HEK293 (cell line): ENCODE results near the gene BCDIN3D.

ENCODE experiments used
- CTCF ChIA-PET: fragments of 350-600 bp; formaldehyde crosslinking; extraction: SDS; loops from one replicate; lab custom pipeline; 2021; ENCODE audit warnings: antibody characterized with exemption; lab: Yijun Ruan, JAX
- POLR2A ChIA-PET: fragments of 300-600 bp; formaldehyde crosslinking; extraction: SDS; loops from one replicate; lab custom pipeline; 2020; ENCODE audit warnings: antibody characterized with exemption, inconsistent platforms; lab: Yijun Ruan, JAX
- H3K27ac ChIP-seq: fragments of 200-500 bp; sonication (Bioruptor generic); 2 replicates; pipeline ENCODE4 v1.5.1; 2014; ENCODE audit warnings: low read depth, low read length, control low read depth, inconsistent platforms; ENCODE audit errors: extremely low read depth
- H3K36me3 ChIP-seq, 2 experiments: fragments of 200-500 bp in 1 of 2; sonication (Bioruptor generic) in 1 of 2; 1 replicate in 1 of 2; 2 replicates in 1 of 2; pipeline ENCODE4 v1.5.1; 2014 to 2017; ENCODE audit warnings: inconsistent platforms in 2 of 2, low read length in 2 of 2; ENCODE audit not compliant: control insufficient read depth in 2 of 2, insufficient read depth in 1 of 2
- H3K4me1 ChIP-seq: fragments of 200-500 bp; sonication (Bioruptor generic); 2 replicates; pipeline ENCODE4 v1.5.1; 2014; ENCODE audit warnings: mild to moderate bottlenecking, low read length, inconsistent platforms; ENCODE audit not compliant: control insufficient read depth, insufficient read depth
- H3K4me3 ChIP-seq: 2 replicates; pipeline ENCODE4 v1.5.1; 2011; ENCODE audit warnings: low read depth, mild to moderate bottlenecking, control low read depth, low read length, moderate library complexity
- H3K9me3 ChIP-seq: fragments of 200-500 bp; sonication (Bioruptor generic); 2 replicates; pipeline ENCODE4 v1.5.1; 2014; ENCODE audit warnings: low read depth, low read length, inconsistent platforms; ENCODE audit not compliant: control insufficient read depth, insufficient read depth
- EGR2 ChIP-seq: fragments of 450-650 bp; formaldehyde crosslinking; IDR thresholded peaks from 2 replicates; pipeline ENCODE4 v1.5.1; 2016; ENCODE audit warnings: low read depth, missing biosample characterization, missing genetic modification characterization
- GFI1B ChIP-seq: fragments of 450-650 bp; formaldehyde crosslinking; IDR thresholded peaks from 2 replicates; pipeline ENCODE4 v1.5.1; 2016; ENCODE audit warnings: missing biosample characterization, missing genetic modification characterization
- MYNN ChIP-seq: fragments of 450-650 bp; formaldehyde crosslinking; IDR thresholded peaks from 2 replicates; pipeline ENCODE4 v1.5.1; 2016; ENCODE audit warnings: missing biosample characterization, missing genetic modification characterization, borderline replicate concordance
- MZF1 ChIP-seq: fragments of 450-650 bp; formaldehyde crosslinking; IDR thresholded peaks from 2 replicates; pipeline ENCODE4 v1.5.1; 2017; ENCODE audit warnings: missing biosample characterization, missing genetic modification characterization, borderline replicate concordance
- OVOL3 ChIP-seq: fragments of 450-650 bp; formaldehyde crosslinking; IDR thresholded peaks from 2 replicates; pipeline ENCODE4 v1.5.1; 2016; ENCODE audit warnings: missing biosample characterization, missing genetic modification characterization
- SP7 ChIP-seq: fragments of 450-650 bp; formaldehyde crosslinking; IDR thresholded peaks from 2 replicates; pipeline ENCODE4 v1.5.1; 2016; ENCODE audit warnings: missing biosample characterization, missing genetic modification characterization
- TRIM28 ChIP-seq: IDR thresholded peaks from 2 replicates; pipeline ENCODE4 v1.6.1; 2011; ENCODE audit warnings: low read length, control low read depth, borderline replicate concordance
- ZBTB20 ChIP-seq: fragments of 450-650 bp; formaldehyde crosslinking; IDR thresholded peaks from 2 replicates; pipeline ENCODE4 v1.5.1; 2016; ENCODE audit warnings: missing biosample characterization, missing genetic modification characterization
- ZFP37 ChIP-seq: fragments of 450-650 bp; formaldehyde crosslinking; IDR thresholded peaks from 2 replicates; pipeline ENCODE4 v1.5.1; 2016; ENCODE audit warnings: missing biosample characterization, missing genetic modification characterization
- ZFP69B ChIP-seq: fragments of 450-650 bp; formaldehyde crosslinking; IDR thresholded peaks from 2 replicates; pipeline ENCODE4 v1.5.1; 2016; ENCODE audit warnings: missing biosample characterization, missing genetic modification characterization
- ZNF10 ChIP-seq: fragments of 450-650 bp; formaldehyde crosslinking; IDR thresholded peaks from 2 replicates; pipeline ENCODE4 v1.5.1; 2017; ENCODE audit warnings: missing biosample characterization, missing genetic modification characterization
- ZNF16 ChIP-seq: fragments of 450-650 bp; formaldehyde crosslinking; IDR thresholded peaks from 2 replicates; pipeline ENCODE4 v1.5.1; 2016; ENCODE audit warnings: low read depth, missing biosample characterization, missing genetic modification characterization
- ZNF175 ChIP-seq: fragments of 450-650 bp; formaldehyde crosslinking; IDR thresholded peaks from 2 replicates; pipeline ENCODE4 v1.5.1; 2016; ENCODE audit warnings: missing biosample characterization, missing genetic modification characterization
- ZNF184 ChIP-seq: fragments of 450-650 bp; IDR thresholded peaks from 2 replicates; pipeline ENCODE4 v1.5.1; 2018; ENCODE audit warnings: missing biosample characterization, mild to moderate bottlenecking, missing genetic modification characterization
- ZNF23 ChIP-seq: fragments of 450-650 bp; formaldehyde crosslinking; IDR thresholded peaks from 2 replicates; pipeline ENCODE4 v1.5.1; 2016; ENCODE audit warnings: missing biosample characterization, missing genetic modification characterization, borderline replicate concordance
- ZNF292 ChIP-seq: fragments of 450-650 bp; formaldehyde crosslinking; IDR thresholded peaks from 2 replicates; pipeline ENCODE4 v1.5.1; 2016; ENCODE audit warnings: low read depth, missing biosample characterization, missing genetic modification characterization, borderline replicate concordance
- ZNF354C ChIP-seq: fragments of 450-650 bp; formaldehyde crosslinking; IDR thresholded peaks from 2 replicates; pipeline ENCODE4 v1.5.1; 2016; ENCODE audit warnings: missing biosample characterization, missing genetic modification characterization, low read depth, borderline replicate concordance
- ZNF404 ChIP-seq: fragments of 450-650 bp; formaldehyde crosslinking; IDR thresholded peaks from 2 replicates; pipeline ENCODE4 v1.5.1; 2017; ENCODE audit warnings: missing biosample characterization, missing genetic modification characterization
- ZNF610 ChIP-seq: fragments of 450-650 bp; formaldehyde crosslinking; IDR thresholded peaks from 2 replicates; pipeline ENCODE4 v1.5.1; 2016; ENCODE audit warnings: missing biosample characterization, missing genetic modification characterization, borderline replicate concordance
- ZNF777 ChIP-seq: fragments of 450-650 bp; formaldehyde crosslinking; IDR thresholded peaks from 2 replicates; pipeline ENCODE4 v1.5.1; 2017; ENCODE audit warnings: missing biosample characterization, missing genetic modification characterization, borderline replicate concordance
- TF ChIP-seq, protein P1 (sequence below): fragments of 450-650 bp; formaldehyde crosslinking; IDR thresholded peaks from 2 replicates; pipeline ENCODE4 v1.5.1; 2017; ENCODE audit warnings: missing biosample characterization, missing genetic modification characterization
- TF ChIP-seq, protein P2 (sequence below): fragments of 450-650 bp; formaldehyde crosslinking; IDR thresholded peaks from 2 replicates; pipeline ENCODE4 v1.5.1; 2016; ENCODE audit warnings: missing biosample characterization, missing genetic modification characterization
- TF ChIP-seq, protein P3 (sequence below): fragments of 450-650 bp; formaldehyde crosslinking; conservative IDR thresholded peaks from 2 replicates; pipeline ENCODE4 v1.5.1; 2016; ENCODE audit warnings: low read depth, missing biosample characterization, missing genetic modification characterization
- TF ChIP-seq, protein P4 (sequence below): fragments of 450-650 bp; formaldehyde crosslinking; IDR thresholded peaks from 2 replicates; pipeline ENCODE4 v1.5.1; 2016; ENCODE audit warnings: missing biosample characterization, missing genetic modification characterization
- TF ChIP-seq, protein P5 (sequence below): fragments of 450-650 bp; formaldehyde crosslinking; IDR thresholded peaks from 2 replicates; pipeline ENCODE4 v1.5.1; 2017; ENCODE audit warnings: missing biosample characterization, missing genetic modification characterization

Gene BCDIN3D

DNA sequence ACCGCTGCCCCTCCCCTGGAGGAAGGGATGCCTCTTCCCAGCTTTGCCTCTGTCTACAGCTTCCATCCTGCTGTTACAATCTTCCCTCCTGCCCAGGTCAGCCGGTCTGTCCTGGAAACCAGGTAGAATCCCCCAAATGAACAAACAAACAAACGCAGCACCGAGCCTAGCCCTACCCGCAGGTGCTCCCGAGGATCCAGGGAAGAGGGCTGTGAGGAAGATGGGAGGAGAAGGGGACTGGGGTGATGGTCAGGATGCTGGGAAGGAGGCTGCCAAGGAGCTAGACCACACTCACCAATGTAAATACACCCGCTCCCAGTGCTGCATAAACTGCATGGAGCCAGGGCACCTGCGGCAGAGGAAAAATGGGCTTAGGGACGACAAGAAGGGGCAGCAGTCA is 44.2 kb upstream of the BCDIN3D start (continued):
- TF ChIP-seq ZNF404 (tag by site-specific recombination) (no peak), ZFP37 (no peak), GFI1B (no peak), ZNF777 (no peak), ZFP69B (tag by site-specific recombination) (no peak), MZF1 (tag by site-specific recombination) (no peak), ZNF354C (no peak), SP7 (tag by site-specific recombination) (no peak), ZBTB20 (tag by site-specific recombination) (no peak)
- TF ChIP-seq, protein P1, sequence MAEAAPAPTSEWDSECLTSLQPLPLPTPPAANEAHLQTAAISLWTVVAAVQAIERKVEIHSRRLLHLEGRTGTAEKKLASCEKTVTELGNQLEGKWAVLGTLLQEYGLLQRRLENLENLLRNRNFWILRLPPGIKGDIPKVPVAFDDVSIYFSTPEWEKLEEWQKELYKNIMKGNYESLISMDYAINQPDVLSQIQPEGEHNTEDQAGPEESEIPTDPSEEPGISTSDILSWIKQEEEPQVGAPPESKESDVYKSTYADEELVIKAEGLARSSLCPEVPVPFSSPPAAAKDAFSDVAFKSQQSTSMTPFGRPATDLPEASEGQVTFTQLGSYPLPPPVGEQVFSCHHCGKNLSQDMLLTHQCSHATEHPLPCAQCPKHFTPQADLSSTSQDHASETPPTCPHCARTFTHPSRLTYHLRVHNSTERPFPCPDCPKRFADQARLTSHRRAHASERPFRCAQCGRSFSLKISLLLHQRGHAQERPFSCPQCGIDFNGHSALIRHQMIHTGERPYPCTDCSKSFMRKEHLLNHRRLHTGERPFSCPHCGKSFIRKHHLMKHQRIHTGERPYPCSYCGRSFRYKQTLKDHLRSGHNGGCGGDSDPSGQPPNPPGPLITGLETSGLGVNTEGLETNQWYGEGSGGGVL (tag by site-specific recombination), result no peak
- TF ChIP-seq, protein P2, sequence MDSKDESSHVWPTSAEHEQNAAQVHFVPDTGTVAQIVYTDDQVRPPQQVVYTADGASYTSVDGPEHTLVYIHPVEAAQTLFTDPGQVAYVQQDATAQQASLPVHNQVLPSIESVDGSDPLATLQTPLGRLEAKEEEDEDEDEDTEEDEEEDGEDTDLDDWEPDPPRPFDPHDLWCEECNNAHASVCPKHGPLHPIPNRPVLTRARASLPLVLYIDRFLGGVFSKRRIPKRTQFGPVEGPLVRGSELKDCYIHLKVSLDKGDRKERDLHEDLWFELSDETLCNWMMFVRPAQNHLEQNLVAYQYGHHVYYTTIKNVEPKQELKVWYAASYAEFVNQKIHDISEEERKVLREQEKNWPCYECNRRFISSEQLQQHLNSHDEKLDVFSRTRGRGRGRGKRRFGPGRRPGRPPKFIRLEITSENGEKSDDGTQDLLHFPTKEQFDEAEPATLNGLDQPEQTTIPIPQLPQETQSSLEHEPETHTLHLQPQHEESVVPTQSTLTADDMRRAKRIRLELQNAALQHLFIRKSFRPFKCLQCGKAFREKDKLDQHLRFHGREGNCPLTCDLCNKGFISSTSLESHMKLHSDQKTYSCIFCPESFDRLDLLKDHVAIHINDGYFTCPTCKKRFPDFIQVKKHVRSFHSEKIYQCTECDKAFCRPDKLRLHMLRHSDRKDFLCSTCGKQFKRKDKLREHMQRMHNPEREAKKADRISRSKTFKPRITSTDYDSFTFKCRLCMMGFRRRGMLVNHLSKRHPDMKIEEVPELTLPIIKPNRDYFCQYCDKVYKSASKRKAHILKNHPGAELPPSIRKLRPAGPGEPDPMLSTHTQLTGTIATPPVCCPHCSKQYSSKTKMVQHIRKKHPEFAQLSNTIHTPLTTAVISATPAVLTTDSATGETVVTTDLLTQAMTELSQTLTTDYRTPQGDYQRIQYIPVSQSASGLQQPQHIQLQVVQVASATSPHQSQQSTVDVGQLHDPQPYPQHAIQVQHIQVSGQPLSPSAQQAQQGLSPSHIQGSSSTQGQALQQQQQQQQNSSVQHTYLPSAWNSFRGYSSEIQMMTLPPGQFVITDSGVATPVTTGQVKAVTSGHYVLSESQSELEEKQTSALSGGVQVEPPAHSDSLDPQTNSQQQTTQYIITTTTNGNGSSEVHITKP (tag by site-specific recombination), result no peak

DNA sequence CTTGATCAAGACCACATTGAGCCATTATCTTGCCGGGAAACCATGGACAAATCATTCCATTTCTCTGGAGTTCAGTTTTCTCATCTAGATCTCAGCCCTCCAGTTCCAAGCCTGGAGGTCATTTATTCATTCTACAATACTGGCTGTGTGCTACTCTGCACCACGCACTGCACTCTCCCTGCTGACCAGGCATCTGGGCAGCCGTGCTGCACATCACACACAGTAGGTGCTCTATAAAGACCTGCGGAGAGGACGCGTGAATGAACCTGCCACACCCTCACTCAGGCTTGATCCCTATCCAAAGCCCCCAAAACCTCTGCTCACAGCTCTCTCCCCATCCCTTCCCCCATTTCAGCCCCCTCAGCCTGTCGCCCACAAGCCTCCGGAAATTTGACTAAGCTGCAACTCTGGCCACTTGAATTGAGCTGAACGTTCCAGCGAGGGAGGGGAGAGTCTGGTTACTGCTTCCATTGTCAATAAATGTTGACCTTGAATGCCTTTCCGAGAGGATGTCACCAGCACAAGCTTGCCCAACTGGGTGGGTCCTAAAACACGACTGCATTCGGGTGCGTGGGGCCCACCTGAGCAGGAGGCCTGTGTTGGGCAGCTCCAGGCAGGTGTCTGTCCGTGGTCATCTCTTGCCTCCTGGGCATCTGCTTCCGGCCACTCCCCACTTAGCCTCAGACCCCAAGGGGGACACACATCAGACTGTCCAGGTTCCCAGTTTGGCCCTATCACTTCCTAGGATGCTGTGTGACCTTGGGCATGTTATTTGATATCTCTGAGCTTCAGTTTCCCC is 43.0 kb upstream of the BCDIN3D start:
- ChIA-PET POLR2A (interaction anchor here (0.8 to 1.0 kb wide), 2 partner anchors 17 to 59 kb away, joined by 3 read pairs; no protein-coding TSS in a partner anchor), CTCF (interaction anchor here (0.6 to 2.6 kb wide), 6 partner anchors 10 to 167 kb away, joined by 3 to 16 read pairs (median 4); no protein-coding TSS in a partner anchor)
- Histone ChIP-seq H3K4me1 (0 out of 2 replicates have a peak, but pooled peaks cover 4% of the 10 kb centered on the region), H3K4me3 (no peak overlapping the region), H3K36me3 (no peaks in the 10 kb centered on the region), H3K27ac (no peak overlapping the region), H3K9me3 (no peaks in the 10 kb centered on the region)
- TF ChIP-seq EGR2 (tag by site-specific recombination) (peak; percentile 71), ZNF292 (tag by site-specific recombination) (no peak), ZNF16 (tag by site-specific recombination) (no peak), ZNF184 (tag by site-specific recombination) (no peak), MYNN (tag by site-specific recombination) (no peak), ZNF23 (no peak), ZNF404 (tag by site-specific recombination) (no peak), OVOL3 (no peak), ZNF610 (tag by site-specific recombination) (no peak), TRIM28 (no peak), ZNF10 (tag by site-specific recombination) (no peak), ZNF175 (tag by site-specific recombination) (no peak)
- TF ChIP-seq, protein P3, sequence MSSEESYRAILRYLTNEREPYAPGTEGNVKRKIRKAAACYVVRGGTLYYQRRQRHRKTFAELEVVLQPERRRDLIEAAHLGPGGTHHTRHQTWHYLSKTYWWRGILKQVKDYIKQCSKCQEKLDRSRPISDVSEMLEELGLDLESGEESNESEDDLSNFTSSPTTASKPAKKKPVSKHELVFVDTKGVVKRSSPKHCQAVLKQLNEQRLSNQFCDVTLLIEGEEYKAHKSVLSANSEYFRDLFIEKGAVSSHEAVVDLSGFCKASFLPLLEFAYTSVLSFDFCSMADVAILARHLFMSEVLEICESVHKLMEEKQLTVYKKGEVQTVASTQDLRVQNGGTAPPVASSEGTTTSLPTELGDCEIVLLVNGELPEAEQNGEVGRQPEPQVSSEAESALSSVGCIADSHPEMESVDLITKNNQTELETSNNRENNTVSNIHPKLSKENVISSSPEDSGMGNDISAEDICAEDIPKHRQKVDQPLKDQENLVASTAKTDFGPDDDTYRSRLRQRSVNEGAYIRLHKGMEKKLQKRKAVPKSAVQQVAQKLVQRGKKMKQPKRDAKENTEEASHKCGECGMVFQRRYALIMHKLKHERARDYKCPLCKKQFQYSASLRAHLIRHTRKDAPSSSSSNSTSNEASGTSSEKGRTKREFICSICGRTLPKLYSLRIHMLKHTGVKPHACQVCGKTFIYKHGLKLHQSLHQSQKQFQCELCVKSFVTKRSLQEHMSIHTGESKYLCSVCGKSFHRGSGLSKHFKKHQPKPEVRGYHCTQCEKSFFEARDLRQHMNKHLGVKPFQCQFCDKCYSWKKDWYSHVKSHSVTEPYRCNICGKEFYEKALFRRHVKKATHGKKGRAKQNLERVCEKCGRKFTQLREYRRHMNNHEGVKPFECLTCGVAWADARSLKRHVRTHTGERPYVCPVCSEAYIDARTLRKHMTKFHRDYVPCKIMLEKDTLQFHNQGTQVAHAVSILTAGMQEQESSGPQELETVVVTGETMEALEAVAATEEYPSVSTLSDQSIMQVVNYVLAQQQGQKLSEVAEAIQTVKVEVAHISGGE (tag by site-specific recombination), result no peak
- TF ChIP-seq, protein P4, sequence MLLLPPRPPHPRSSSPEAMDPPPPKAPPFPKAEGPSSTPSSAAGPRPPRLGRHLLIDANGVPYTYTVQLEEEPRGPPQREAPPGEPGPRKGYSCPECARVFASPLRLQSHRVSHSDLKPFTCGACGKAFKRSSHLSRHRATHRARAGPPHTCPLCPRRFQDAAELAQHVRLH (tag by site-specific recombination), result no peak
- TF ChIP-seq, protein P5, sequence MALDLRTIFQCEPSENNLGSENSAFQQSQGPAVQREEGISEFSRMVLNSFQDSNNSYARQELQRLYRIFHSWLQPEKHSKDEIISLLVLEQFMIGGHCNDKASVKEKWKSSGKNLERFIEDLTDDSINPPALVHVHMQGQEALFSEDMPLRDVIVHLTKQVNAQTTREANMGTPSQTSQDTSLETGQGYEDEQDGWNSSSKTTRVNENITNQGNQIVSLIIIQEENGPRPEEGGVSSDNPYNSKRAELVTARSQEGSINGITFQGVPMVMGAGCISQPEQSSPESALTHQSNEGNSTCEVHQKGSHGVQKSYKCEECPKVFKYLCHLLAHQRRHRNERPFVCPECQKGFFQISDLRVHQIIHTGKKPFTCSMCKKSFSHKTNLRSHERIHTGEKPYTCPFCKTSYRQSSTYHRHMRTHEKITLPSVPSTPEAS, result no peak
